Esophagus squamous epithelium (tissue), 4 donors: ENCODE results near the gene DPYSL4.

Experiments used
- CTCF ChIP-seq, 6 experiments: fragments of 450-650 bp in 4 of 6; fragments of 200-600 bp in 2 of 6; sonication (generic) in 2 of 6; IDR thresholded peaks; one replicate each; pipeline ENCODE4 v1.5.1; 2016 to 2019; ENCODE audit warnings: antibody characterized with exemption in 6 of 6, mild to moderate bottlenecking in 4 of 6, moderate library complexity in 4 of 6
- POLR2A ChIP-seq, 4 donors: fragments of 450-650 bp; IDR thresholded peaks; one replicate each; pipeline ENCODE4 v1.6.1; 2017; ENCODE audit warnings: antibody characterized with exemption in 4 of 4, mild to moderate bottlenecking in 4 of 4, moderate library complexity in 3 of 4

DNA sequence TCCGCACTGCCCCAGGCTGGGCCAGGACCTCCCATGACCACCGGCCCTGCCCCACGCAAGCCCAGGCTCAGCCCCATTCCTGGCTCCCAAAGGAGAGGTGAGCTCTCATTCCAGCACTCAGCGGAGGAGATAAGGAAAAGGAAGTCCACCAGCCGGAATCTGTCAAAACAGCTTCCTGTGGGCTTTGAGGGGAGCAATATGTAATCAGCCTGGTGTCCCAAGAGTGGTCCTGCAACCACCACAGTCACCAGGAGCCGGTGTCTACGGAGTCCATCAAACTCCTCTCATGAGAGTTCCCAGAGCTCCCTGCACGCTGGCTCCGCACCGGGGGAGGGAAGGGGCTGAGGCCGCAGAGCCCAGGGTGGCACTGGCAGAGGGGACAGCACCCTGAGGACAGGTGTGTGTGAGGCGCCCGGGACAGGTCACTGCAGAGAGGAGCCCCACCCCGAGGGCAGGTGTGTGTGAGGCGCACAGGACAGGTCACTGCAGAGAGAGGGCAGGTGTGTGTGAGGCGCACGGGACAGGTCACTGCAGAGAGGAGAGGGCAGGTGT is 63.2 kb downstream of the DPYSL4 start:
- TF ChIP-seq CTCF (IDR thresholded peaks at IDR 0.05) (no peak), POLR2A (IDR thresholded peaks at IDR 0.05) (no peak)
